GM21423 (cell line): ENCODE measurements around the gene FNBP1L.

Source experiments
- ATAC-seq: cut with Tn5 transposase; IDR thresholded peaks from one replicate; pipeline ENCODE4 v1.9.1; 2021; ENCODE audit warnings: mild to moderate bottlenecking, moderate library complexity; ENCODE audit not compliant: unreplicated experiment

FNBP1L gene

GRCh38 chr1:93483606-93484005 lies 35.7 kb downstream of the FNBP1L start:
- no peak for ATAC-seq

- ATAC-seq = no peak
These were observed 40.3 kb downstream of the FNBP1L start for GRCh38 chr1:93488207-93488606.

- no peak for ATAC-seq
These were observed 41.8 kb downstream of the FNBP1L start for GRCh38 chr1:93489756-93490155.

- ATAC-seq = no peak
These were observed 42.4 kb downstream of the FNBP1L start for GRCh38 chr1:93490357-93490756.

GRCh38 chr1:93495911-93496310 lies 48.0 kb downstream of the FNBP1L start:
- no peak for ATAC-seq

GRCh38 chr1:93496520-93496919 lies 48.6 kb downstream of the FNBP1L start:
- ATAC-seq = no peak

- ATAC-seq = no peak
These were observed 51.2 kb downstream of the FNBP1L start for GRCh38 chr1:93499075-93499474.

- no peak for ATAC-seq
These were observed 51.6 kb downstream of the FNBP1L start for GRCh38 chr1:93499533-93499932.

GRCh38 chr1:93500275-93500674 lies 52.4 kb downstream of the FNBP1L start:
- no peak for ATAC-seq

- ATAC-seq = no peak
These were observed 53.5 kb downstream of the FNBP1L start for GRCh38 chr1:93501399-93501798.

- ATAC-seq = no peak
These were observed 54.0 kb downstream of the FNBP1L start for GRCh38 chr1:93501829-93502369.

- no peak for ATAC-seq
These were observed 54.7 kb downstream of the FNBP1L start for GRCh38 chr1:93502571-93502970.

GRCh38 chr1:93503163-93503562 lies 55.2 kb downstream of the FNBP1L start:
- ATAC-seq = no peak

GRCh38 chr1:93503816-93504215 lies 55.9 kb downstream of the FNBP1L start:
- no peak for ATAC-seq

- ATAC-seq = no peak
These were observed 56.5 kb downstream of the FNBP1L start for GRCh38 chr1:93504247-93505033.

- no peak for ATAC-seq
These were observed 58.2 kb downstream of the FNBP1L start for GRCh38 chr1:93506126-93506525.

GRCh38 chr1:93516164-93516563 lies 68.2 kb downstream of the FNBP1L start:
- ATAC-seq = no peak

- no peak for ATAC-seq
These were observed 70.6 kb downstream of the FNBP1L start for GRCh38 chr1:93518516-93518915.

- no peak for ATAC-seq
These were observed 71.4 kb downstream of the FNBP1L start for GRCh38 chr1:93519199-93519829.

GRCh38 chr1:93521618-93522017 lies 73.7 kb downstream of the FNBP1L start:
- no peak for ATAC-seq

GRCh38 chr1:93522721-93523120 lies 74.8 kb downstream of the FNBP1L start:
- ATAC-seq = no peak

- ATAC-seq = no peak
These were observed 77.5 kb downstream of the FNBP1L start for GRCh38 chr1:93525431-93525830.
